IMR-90 (cell line): ENCODE data around the gene FAAH2.

ENCODE experiments used
- CEBPB ChIP-seq: IDR thresholded peaks from 2 replicates; pipeline ENCODE4 v1.6.1; 2012; ENCODE audit warnings: low read depth, low read length, improper control_type of control experiment
- CHD1 ChIP-seq: IDR thresholded peaks from 2 replicates; pipeline ENCODE4 v1.6.1; 2012; ENCODE audit warnings: low read depth, low read length, improper control_type of control experiment
- CTCF ChIP-seq: conservative IDR thresholded peaks from 2 replicates; pipeline ENCODE4 v1.5.1; 2012; ENCODE audit warnings: mild to moderate bottlenecking, low read depth, low read length, improper control_type of control experiment
- FOS ChIP-seq: fragments of 150-350 bp; IDR thresholded peaks from 2 replicates; pipeline ENCODE4 v1.6.1; 2016; ENCODE audit warnings: low read depth, low read length
- MAFK ChIP-seq: IDR thresholded peaks from 2 replicates; pipeline ENCODE4 v1.6.1; 2012; ENCODE audit warnings: low read depth, low read length, improper control_type of control experiment
- MAZ ChIP-seq: IDR thresholded peaks from 2 replicates; pipeline ENCODE4 v1.6.1; 2012; ENCODE audit warnings: low read depth, mild to moderate bottlenecking, low read length, improper control_type of control experiment, moderate library complexity, borderline replicate concordance
- MXI1 ChIP-seq: IDR thresholded peaks from 2 replicates; pipeline ENCODE4 v1.6.1; 2012; ENCODE audit warnings: low read depth, mild to moderate bottlenecking, low read length, moderate library complexity, borderline replicate concordance
- NFE2L2 ChIP-seq: fragments of 150-350 bp; IDR thresholded peaks from 2 replicates; pipeline ENCODE4 v1.6.1; 2016; ENCODE audit warnings: low read depth, mild to moderate bottlenecking, low read length
- POLR2A ChIP-seq: IDR thresholded peaks from 2 replicates; pipeline ENCODE4 v1.6.1; 2012; ENCODE audit warnings: mild to moderate bottlenecking, low read depth, low read length
- RAD21 ChIP-seq: IDR thresholded peaks from 2 replicates; pipeline ENCODE4 v1.6.1; 2012; ENCODE audit warnings: low read length, improper control_type of control experiment
- RCOR1 ChIP-seq: IDR thresholded peaks from 2 replicates; pipeline ENCODE4 v1.6.1; 2012; ENCODE audit warnings: mild to moderate bottlenecking, low read length, improper control_type of control experiment; ENCODE audit not compliant: insufficient replicate concordance
- RFX5 ChIP-seq: IDR thresholded peaks from 2 replicates; pipeline ENCODE4 v1.8.0; 2012; ENCODE audit warnings: low read depth, mild to moderate bottlenecking, low read length, moderate library complexity
- SMC3 ChIP-seq: fragments of 150-350 bp; IDR thresholded peaks from 2 replicates; pipeline ENCODE4 v1.6.1; 2016; ENCODE audit warnings: low read depth, mild to moderate bottlenecking, antibody characterized with exemption, low read length, moderate library complexity
- USF2 ChIP-seq: fragments of 150-350 bp; IDR thresholded peaks from 2 replicates; pipeline ENCODE4 v1.6.1; 2017; ENCODE audit warnings: mild to moderate bottlenecking, antibody characterized with exemption, low read length, low read depth

- TF ChIP-seq CHD1 (no peak), RFX5 (no peak), CTCF (no peak), CEBPB (no peak), MXI1 (no peak), USF2 (no peak), MAZ (no peak), POLR2A (no peak), MAFK (no peak), NFE2L2 (no peak), SMC3 (no peak), FOS (no peak), RAD21 (no peak), RCOR1 (no peak)
Measured at GRCh38 chrX:57329008-57329407, 42.5 kb downstream of the FAAH2 start.
